Measurements from ENCODE around the gene ARFIP2.

ARFIP2 gene

GRCh38 chr11:6481924-6482275 is 769 bp upstream of the ARFIP2 start:
- no peak for DNase-seq

GRCh38 chr11:6480299-6480914 is 724 bp downstream of the ARFIP2 start:
- no peak for DNase-seq

GRCh38 chr11:6476571-6476970 is 4.6 kb downstream of the ARFIP2 start:
- no peak for DNase-seq

- DNase-seq: no peak
Observed at GRCh38 chr11:6475936-6476335, 5.2 kb downstream of the ARFIP2 start.

- no peak for DNase-seq
Observed at GRCh38 chr11:6474806-6475500, 6.2 kb downstream of the ARFIP2 start.

- no peak for DNase-seq
Observed at GRCh38 chr11:6474413-6474792, 6.7 kb downstream of the ARFIP2 start.

- no peak for DNase-seq
Observed at GRCh38 chr11:6473451-6474412, 7.4 kb downstream of the ARFIP2 start, which contains the start of gene TRIM3. TSS of gene TRIM3 (minus strand) at chr11:6473941. CDS start at chr11:6465695, 8,246 bp downstream.

- DNase-seq: no peak
Observed at GRCh38 chr11:6472934-6473333, 8.2 kb downstream of the ARFIP2 start.

GRCh38 chr11:6469599-6469998 is 11.5 kb downstream of the ARFIP2 start:
- DNase-seq: no peak

- no peak for DNase-seq
Observed at GRCh38 chr11:6468712-6469495, 12.2 kb downstream of the ARFIP2 start.

GRCh38 chr11:6459099-6459450 is 22.1 kb downstream of the ARFIP2 start:
- no peak for DNase-seq

GRCh38 chr11:6458352-6459098 is 22.6 kb downstream of the ARFIP2 start:
- DNase-seq: no peak

GRCh38 chr11:6457581-6458320 is 23.4 kb downstream of the ARFIP2 start:
- no peak for DNase-seq

- no peak for DNase-seq
Observed at GRCh38 chr11:6456361-6457073, 24.6 kb downstream of the ARFIP2 start.

GRCh38 chr11:6455070-6455469 is 26.1 kb downstream of the ARFIP2 start:
- no peak for DNase-seq

- DNase-seq: no peak
Observed at GRCh38 chr11:6453152-6453551, 28.0 kb downstream of the ARFIP2 start.

GRCh38 chr11:6452219-6452618 is 28.9 kb downstream of the ARFIP2 start:
- DNase-seq: no peak

GRCh38 chr11:6448574-6448973 is 32.6 kb downstream of the ARFIP2 start:
- no peak for DNase-seq

GRCh38 chr11:6443269-6444003 is 37.7 kb downstream of the ARFIP2 start:
- DNase-seq: no peak

GRCh38 chr11:6442441-6442840 is 38.7 kb downstream of the ARFIP2 start:
- DNase-seq: no peak

Data from SIG-M5 (cell line).